ENCODE results near the gene SRGAP3. TPM values are rescaled to one million over a fixed set of nuclear protein-coding genes. Genes with fewer than 3 reads are reported as not detected.
A peak's percentile ranks its signal among the peaks of the same experiment; 100 is the strongest.

SRGAP3 gene
- total RNA-seq, 3 donors from 2014 or later: 0.27 to 2.0 (median 0.42) TPM

DNA sequence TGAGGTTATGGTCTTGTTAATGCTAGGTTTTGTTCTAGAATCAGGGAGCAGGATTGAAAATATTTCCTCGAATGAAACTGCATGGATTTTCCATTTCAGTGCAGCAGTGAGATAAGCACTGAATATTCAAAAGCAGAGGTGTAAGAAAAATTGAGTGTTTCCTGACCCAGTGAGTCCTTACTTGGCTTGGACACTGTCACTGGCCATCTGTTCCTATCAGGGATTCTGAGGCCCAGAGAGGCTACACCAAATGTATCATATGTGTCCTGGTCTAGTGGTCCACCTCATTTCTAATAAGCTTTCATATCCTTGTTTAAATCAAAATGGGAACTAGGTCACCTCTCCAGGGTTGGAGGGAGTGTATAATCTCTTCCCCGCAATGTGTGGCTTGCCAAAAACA, 225.1 kb downstream of the SRGAP3 start:
- ATAC-seq (no peak), DNase-seq (no peak)
- Mint-ChIP-seq H3K27me3 (ENCODE audit: low read depth) (no peaks in the 10 kb centered on the region), H3K36me3 (ENCODE audit: insufficient read depth) (no peaks in the 10 kb centered on the region), H3K9me3 (no peaks in the 10 kb centered on the region), H3K4me3 (no peak overlapping the region), H3K4me1 (ENCODE audit: low read depth) (no peaks in the 10 kb centered on the region)

DNA sequence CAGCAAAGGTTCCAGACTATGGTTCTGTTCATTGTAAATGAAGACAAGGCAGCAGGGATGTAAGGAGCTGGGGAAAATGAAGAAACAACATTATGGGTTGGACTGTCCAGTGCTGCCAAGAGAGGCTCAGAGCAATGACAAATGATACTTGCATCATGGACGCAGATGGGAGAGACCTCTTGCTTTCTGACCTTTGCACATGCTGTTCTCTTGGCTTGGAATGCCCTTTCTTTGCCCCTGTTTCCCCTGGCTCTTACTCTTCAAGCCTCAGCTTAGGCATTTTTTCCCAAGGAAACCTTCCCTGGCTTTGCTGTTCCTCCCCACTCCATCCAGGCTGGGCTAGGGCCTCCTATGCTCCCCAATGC, 226.2 kb downstream of the SRGAP3 start:
- DNase-seq (no peak), ATAC-seq (no peak)
- H3K27me3 Mint-ChIP-seq (ENCODE audit: low read depth): no peaks in the 10 kb centered on the region
- no peaks in the 10 kb centered on the region for H3K36me3 Mint-ChIP-seq (ENCODE audit: insufficient read depth)
- H3K9me3 Mint-ChIP-seq: no peaks in the 10 kb centered on the region
- H3K4me3 Mint-ChIP-seq: no peak overlapping the region
- no peaks in the 10 kb centered on the region for H3K4me1 Mint-ChIP-seq (ENCODE audit: low read depth)

DNA sequence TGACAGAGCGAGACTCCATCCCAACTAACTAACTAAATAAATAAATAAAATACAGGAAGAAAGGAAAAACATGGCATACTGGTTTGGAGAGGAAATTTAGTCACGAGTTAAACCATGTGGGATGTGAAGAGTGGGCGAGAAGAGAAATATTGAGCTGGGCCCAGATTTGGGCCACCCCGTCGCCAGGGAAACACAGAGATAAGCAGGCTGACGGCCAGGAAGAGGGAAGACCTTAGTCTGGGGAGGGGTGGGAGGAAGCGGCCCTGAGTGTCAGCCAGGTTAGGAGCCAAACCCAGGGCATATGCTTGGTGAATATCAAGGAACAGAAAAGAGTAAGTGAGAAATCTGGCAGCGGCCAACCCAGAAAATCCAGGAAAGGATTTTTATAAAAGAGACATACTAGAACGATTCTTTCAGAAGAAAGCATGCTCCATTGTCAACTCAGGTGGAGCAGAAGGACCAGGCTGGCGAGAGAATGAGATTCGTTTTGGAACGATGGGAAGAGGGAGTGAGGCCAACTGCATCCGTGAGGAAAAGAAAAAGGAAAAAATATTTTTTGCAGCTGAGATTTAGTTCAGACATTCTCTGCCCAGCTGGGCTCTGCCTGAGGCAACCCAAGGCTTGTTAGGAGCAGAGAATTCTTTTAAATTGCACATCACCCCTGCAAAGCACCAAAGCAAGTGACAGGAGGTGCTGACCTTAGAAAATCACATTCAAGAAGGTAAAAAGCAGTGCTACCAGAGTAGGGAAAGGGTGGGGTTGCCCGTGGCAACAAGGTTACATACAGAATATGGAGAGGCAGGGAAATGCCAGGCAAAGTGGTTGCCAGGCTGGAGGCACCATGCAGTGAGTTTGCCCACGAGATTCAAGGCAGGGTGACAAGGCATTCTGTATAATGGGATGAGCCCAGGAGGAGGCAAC, 226.9 kb downstream of the SRGAP3 start:
- Mint-ChIP-seq H3K27me3 (ENCODE audit: low read depth) (no peaks in the 10 kb centered on the region), H3K4me3 (no peak overlapping the region), H3K9me3 (no peaks in the 10 kb centered on the region), H3K36me3 (ENCODE audit: insufficient read depth) (no peaks in the 10 kb centered on the region), H3K4me1 (ENCODE audit: low read depth) (no peaks in the 10 kb centered on the region)
- ATAC-seq (no peak), DNase-seq (no peak)

DNA sequence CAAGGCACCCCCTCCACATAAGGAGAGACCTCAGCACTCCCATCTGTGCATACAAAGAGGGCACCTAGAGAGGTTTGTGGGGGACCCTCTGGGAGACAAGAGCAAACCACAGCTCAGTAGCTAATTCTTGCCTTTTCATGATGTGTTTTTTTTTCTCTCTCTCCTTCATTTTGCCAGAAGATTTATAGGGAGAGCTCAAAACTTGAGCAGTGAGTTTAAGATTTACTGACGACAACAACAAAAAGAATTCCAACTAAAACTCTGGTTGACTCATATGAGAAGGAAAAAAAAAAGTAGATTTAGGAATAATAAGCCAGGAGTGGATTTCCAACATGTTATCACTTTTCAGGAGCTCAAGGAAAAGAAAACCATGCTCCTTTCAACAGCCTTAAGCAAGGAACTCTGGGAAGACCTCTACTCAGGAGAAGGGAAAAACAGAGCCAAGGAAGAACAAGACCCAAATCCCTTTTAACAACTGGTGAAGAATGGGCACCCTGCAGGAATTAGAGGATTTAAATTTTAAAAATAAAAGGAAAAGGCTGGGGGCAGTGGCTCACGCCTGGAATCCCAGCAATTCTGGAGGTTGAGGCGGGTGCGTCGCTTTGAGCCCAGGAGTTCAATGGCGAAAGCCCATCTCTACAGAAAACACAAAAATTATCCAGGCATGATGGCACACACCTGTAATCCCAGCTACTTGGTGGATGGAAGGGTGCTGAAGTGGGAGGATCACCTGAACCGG, 228.0 kb downstream of the SRGAP3 start:
- no peaks in the 10 kb centered on the region for H3K36me3 Mint-ChIP-seq (ENCODE audit: insufficient read depth)
- ATAC-seq (no peak), DNase-seq (no peak)
- no peaks in the 10 kb centered on the region for H3K9me3 Mint-ChIP-seq
- no peak overlapping the region for H3K4me3 Mint-ChIP-seq
- no peaks in the 10 kb centered on the region for H3K4me1 Mint-ChIP-seq (ENCODE audit: low read depth)
- H3K27me3 Mint-ChIP-seq (ENCODE audit: low read depth): no peaks in the 10 kb centered on the region

DNA sequence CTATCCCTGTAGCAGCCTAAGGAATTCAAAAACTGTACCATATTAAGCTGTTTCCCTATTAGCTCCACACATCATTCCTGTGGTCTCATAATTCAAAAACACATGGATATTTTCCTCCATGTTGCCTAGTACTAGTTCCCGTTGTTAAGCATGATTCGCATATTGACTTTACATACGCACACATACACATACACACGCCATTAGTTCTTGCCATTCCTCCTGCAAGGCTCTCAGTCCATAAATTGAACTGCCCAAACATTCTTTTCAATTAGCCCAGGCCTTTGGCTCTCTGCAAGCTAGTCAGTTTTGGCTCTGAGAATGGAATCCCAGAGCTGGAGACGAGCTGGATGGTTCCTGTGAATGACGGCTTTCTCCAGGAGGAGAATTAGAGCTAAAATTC, 229.0 kb downstream of the SRGAP3 start:
- ATAC-seq: no peak
- Mint-ChIP-seq H3K36me3 (ENCODE audit: insufficient read depth) (no peaks in the 10 kb centered on the region), H3K4me3 (no peak overlapping the region), H3K4me1 (ENCODE audit: low read depth) (no peaks in the 10 kb centered on the region), H3K27me3 (ENCODE audit: low read depth) (no peaks in the 10 kb centered on the region), H3K9me3 (no peaks in the 10 kb centered on the region)
- DNase-seq: no peak

DNA sequence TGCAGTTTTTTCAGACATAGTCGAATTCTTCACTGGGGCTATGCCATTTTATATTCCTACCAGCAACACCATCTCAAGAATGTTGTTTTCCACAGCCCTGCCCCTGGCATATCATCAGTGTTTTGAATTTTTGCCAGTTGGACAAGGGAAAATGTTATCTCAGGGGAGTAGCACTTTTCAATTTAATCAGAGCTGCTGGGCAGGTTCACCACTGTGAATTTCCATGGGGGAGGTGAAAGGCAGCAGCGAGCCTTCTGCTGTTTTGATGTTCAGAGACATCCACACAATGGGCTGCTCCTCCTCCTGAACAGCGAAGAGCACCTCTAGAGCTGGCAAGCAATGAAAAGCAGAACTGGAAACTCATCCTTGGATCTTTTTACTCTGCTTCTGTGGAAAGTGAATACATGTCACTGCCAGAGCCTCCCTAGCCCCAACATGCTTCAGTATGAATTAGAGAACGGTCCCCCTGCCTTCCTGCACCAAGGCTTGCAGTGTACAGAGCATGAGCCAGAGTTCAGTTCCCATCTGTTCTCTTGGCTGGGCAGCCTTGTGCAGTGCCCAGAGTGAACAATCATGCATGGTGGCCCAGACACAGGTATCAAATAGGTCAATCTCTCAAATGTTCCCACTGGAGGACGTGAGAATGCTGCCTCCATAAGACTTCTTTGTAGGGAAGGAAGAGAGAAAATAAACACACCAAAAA, 230.0 kb downstream of the SRGAP3 start:
- Mint-ChIP-seq H3K9me3 (no peaks in the 10 kb centered on the region), H3K4me3 (no peak overlapping the region), H3K36me3 (ENCODE audit: insufficient read depth) (no peaks in the 10 kb centered on the region), H3K27me3 (ENCODE audit: low read depth) (peaks cover 2% of the 10 kb centered on the region), H3K4me1 (ENCODE audit: low read depth) (no peaks in the 10 kb centered on the region)
- no peak for ATAC-seq
- DNase-seq: no peak

DNA sequence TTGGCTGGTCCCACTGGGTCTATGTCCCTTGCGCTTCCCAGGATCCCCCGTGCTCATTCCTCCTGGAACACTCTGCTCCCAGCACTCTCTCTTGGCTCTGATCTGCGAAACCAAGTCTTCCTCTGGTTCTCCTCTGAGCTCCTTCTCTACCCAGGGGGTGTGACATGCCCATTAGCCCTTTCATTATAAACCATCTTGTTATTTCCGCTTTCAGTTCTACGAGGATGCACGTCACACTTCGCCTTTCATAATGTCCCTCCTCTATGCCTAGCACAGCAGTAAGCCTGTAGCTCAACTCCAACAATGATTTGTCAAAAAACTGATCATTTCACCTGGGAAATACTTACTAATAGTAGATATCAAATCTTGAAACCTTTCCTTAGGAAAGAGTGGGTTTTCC, 234.2 kb downstream of the SRGAP3 start:
- peaks cover 4% of the 10 kb centered on the region for H3K4me1 Mint-ChIP-seq (ENCODE audit: low read depth)
- DNase-seq: no peak
- ATAC-seq: no peak
- no peaks in the 10 kb centered on the region for H3K9me3 Mint-ChIP-seq
- no peaks in the 10 kb centered on the region for H3K36me3 Mint-ChIP-seq (ENCODE audit: insufficient read depth)
- H3K4me3 Mint-ChIP-seq: no peak overlapping the region
- H3K27me3 Mint-ChIP-seq (ENCODE audit: low read depth): peaks cover 2% of the 10 kb centered on the region

DNA sequence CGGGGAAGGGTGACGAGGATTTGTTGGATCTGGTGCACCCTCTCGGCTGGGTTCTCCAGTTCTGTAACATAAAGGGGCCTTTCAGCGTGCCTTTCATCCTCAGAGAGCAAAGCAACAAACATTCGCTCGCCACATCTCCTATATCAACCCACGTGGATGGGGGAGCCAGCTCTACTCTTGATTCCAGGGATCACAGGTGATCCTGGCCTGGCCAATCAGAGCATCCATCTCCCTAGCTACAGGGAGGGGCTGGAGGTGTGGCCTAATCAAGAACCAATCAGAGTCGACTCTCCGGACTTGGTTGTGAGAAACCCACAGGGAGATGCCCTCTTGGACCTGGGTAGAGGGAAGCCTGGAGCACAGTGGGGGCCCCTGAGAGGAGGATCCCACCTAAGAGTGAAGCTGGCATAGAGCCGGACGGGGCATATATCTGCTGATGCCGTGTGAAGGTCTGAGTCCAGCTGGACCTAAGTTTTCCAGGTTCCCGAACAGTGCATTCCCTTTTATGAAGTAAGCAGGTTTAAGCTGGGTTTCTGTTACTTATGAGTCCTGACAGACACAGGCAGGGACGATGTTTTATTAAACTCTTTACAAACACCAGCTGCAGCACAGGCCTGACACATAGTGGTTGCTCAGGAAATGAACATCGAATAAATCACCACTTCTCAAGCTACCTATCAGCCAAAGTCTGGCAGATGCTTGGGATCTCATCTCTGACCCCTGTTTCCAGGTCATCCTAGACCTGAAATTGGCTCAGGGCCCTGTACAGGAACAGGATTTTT, 235.5 kb downstream of the SRGAP3 start:
- Mint-ChIP-seq H3K9me3 (no peaks in the 10 kb centered on the region), H3K4me3 (no peak overlapping the region)

DNA sequence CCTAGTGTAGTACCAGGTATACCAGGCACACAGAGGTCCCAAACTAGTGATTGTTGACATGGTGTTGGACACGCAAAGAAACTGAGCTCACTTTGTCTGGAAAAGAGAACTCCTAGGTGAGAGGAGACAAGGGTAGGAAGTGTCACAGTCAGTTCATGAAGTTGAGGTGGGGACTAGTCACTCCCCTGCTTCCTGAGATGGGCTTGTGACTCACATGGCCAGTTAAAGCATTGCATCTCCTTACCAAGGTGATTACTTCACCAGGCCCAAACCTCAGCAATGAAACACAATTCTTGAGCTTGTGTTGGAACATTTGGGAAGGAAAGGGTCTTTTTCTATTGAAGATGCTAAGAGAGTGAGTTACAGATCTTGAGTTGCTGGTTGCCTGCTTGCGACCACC, 236.9 kb downstream of the SRGAP3 start:
- Mint-ChIP-seq H3K4me3 (no peak overlapping the region), H3K9me3 (no peaks in the 10 kb centered on the region), H3K27me3 (ENCODE audit: low read depth) (peaks cover 5% of the 10 kb centered on the region), H3K36me3 (ENCODE audit: insufficient read depth) (no peaks in the 10 kb centered on the region), H3K4me1 (ENCODE audit: low read depth) (peaks cover 4% of the 10 kb centered on the region)
- DNase-seq (no peak), ATAC-seq (peak in 1 of 2 donors; percentile 63)

More for the DNA sequence above, 235.5 kb downstream of the SRGAP3 start:
- peaks cover 2% of the 10 kb centered on the region for H3K27me3 Mint-ChIP-seq (ENCODE audit: low read depth)
- DNase-seq (no peak), ATAC-seq (no peak)
- peaks cover 4% of the 10 kb centered on the region for H3K4me1 Mint-ChIP-seq (ENCODE audit: low read depth)
- H3K36me3 Mint-ChIP-seq (ENCODE audit: insufficient read depth): no peaks in the 10 kb centered on the region

DNA sequence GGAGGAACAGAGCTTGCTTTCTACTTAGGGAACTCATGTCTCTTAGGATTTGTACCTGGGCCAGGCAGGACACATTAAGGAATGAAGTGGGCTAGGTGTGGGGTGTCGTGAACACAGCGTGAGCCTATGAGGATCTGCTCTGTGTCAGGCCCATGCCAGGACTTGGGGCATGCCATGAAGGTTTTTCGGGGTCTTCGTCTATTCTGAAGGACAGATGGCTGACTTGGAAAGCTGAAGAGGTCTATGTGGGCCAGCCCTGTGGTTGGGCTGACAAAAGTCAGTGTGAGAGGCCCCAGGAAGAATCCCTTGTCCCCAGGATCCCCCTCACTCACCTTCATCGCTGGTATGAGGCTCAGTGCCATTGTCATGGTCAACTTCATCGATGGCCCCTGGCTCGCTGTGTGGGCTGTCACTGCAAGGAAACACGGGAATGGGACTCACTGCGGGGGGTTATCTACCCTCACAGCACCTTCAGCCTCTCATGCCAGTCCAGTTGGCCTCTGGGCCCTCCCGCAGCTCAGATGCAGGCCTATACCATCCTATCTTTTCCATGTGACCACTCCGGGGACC, 239.4 kb downstream of the SRGAP3 start:
- no peaks in the 10 kb centered on the region for H3K9me3 Mint-ChIP-seq
- ATAC-seq: no peak
- H3K4me3 Mint-ChIP-seq: no peak overlapping the region
- H3K36me3 Mint-ChIP-seq (ENCODE audit: insufficient read depth): no peaks in the 10 kb centered on the region
- peaks cover 3% of the 10 kb centered on the region for H3K27me3 Mint-ChIP-seq (ENCODE audit: low read depth)
- DNase-seq: no peak
- peaks cover 4% of the 10 kb centered on the region for H3K4me1 Mint-ChIP-seq (ENCODE audit: low read depth)

DNA sequence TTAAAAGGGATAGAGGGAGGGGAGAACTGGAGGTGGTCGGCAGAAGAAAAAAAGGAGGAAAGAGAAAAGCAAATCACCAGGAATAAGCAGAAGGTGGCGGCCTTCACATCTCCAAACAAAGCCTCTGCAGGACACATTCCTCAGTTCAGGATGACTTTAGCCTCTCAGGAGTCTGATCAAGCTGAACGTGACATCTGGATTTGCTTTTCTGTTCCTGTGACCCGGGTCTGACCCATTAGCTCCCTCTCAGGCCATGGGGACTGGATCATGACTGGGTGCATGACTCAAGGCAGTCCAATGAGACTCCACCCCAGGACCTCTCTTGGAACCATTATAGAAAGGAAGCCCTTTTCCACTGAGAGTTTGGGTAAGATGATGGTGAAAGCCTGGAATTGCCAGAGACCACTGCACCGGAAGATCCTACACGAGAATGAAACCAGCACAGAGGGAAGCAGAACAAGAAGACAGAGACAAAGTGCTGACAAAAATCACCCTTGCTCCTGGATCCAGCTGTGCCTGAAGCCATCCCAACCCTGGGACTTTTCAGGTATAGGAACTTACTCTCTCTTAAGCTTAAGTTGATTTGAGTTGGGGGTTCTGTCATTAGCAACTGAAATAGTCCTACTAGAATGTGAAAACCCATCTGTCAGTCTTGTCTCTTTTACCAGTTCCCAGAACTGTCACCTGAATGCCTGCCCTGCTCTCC, 240.7 kb downstream of the SRGAP3 start:
- ATAC-seq: no peak
- peaks cover 2% of the 10 kb centered on the region for H3K27me3 Mint-ChIP-seq (ENCODE audit: low read depth)
- peaks cover 4% of the 10 kb centered on the region for H3K4me1 Mint-ChIP-seq (ENCODE audit: low read depth)
- no peaks in the 10 kb centered on the region for H3K9me3 Mint-ChIP-seq
- no peak overlapping the region for H3K4me3 Mint-ChIP-seq
- no peak for DNase-seq
- H3K36me3 Mint-ChIP-seq (ENCODE audit: insufficient read depth): no peaks in the 10 kb centered on the region

DNA sequence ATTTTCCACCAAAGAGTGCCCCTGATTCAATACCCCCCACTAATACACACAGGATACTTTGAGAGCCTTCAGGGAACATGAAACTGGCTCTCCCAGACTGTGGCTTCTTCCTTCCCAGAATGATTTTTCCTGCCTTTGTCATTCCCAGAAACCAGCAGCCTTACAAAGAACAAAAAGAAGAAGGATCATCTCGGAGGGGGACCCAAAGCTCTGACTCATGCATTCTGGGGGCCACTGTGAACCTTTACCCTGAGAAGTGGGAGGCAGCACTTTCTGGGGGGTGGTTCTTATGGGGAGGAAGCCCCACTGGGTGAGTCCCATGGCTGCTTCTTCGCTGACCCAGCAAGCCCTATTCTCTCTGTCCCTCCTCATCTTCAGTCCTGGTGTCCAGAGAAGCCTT, 241.5 kb downstream of the SRGAP3 start:
- no peak for ATAC-seq
- Mint-ChIP-seq H3K4me3 (no peak overlapping the region), H3K36me3 (ENCODE audit: insufficient read depth) (no peaks in the 10 kb centered on the region)

DNA sequence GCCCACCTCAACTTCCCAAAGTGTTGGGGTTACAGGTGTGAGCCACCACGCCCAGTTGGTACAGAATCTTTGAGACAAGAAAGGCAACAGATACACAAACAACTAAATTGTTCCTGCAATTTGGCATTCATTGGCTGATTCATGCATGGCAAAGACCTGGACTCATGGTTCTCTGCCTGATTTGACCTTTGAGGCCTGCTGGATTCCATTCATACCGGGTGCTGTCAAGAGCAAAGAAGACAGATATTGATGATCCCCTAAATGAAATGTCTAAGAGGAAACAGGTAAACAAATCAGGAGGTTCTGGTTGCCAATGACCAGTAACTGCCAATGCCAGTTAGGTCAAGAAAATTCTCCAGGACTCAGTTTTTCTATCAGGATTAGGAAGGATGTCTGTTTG, 242.2 kb downstream of the SRGAP3 start:
- no peak for DNase-seq
- no peaks in the 10 kb centered on the region for H3K36me3 Mint-ChIP-seq (ENCODE audit: insufficient read depth)
- H3K27me3 Mint-ChIP-seq (ENCODE audit: low read depth): peaks cover 2% of the 10 kb centered on the region
- peaks cover 1% of the 10 kb centered on the region for H3K4me1 Mint-ChIP-seq (ENCODE audit: low read depth)
- H3K9me3 Mint-ChIP-seq: no peaks in the 10 kb centered on the region
- no peak overlapping the region for H3K4me3 Mint-ChIP-seq
- no peak for ATAC-seq

More for the DNA sequence above, 241.5 kb downstream of the SRGAP3 start:
- H3K27me3 Mint-ChIP-seq (ENCODE audit: low read depth): peaks cover 2% of the 10 kb centered on the region
- no peak for DNase-seq
- peaks cover 4% of the 10 kb centered on the region for H3K4me1 Mint-ChIP-seq (ENCODE audit: low read depth)
- H3K9me3 Mint-ChIP-seq: no peaks in the 10 kb centered on the region

Measured in activated T-cell treated with anti-CD3 and anti-CD28 coated beads, Interleukin-2, amount 50 U/mL, for 4 hours (primary cell).